Mesothelial cell of epicardium (in vitro differentiated cells): ENCODE measurements around the gene SMARCE1. TPM values are rescaled to one million over a fixed set of nuclear protein-coding genes. Genes with fewer than 3 reads are reported as not detected.

Experiments
- DNase-seq, 2 experiments: peaks; one replicate each; pipeline ENCODE4 v3.0.0; 2021; ENCODE audit warnings: low spot score in 2 of 2; ENCODE audit not compliant: unreplicated experiment in 2 of 2
- H3K27ac Mint-ChIP-seq: 2 replicates; pipeline ENCODE4 v1.8.0; 2021; ENCODE audit warnings: mixed read lengths
- H3K27me3 Mint-ChIP-seq: 2 replicates; pipeline ENCODE4 v1.8.0; 2021; ENCODE audit warnings: low read depth, mixed read lengths
- H3K36me3 Mint-ChIP-seq: 2 replicates; pipeline ENCODE4 v1.8.0; 2021; ENCODE audit warnings: mixed read lengths
- H3K4me1 Mint-ChIP-seq: 2 replicates; pipeline ENCODE4 v1.8.0; 2021; ENCODE audit warnings: mixed read lengths
- H3K4me3 Mint-ChIP-seq: 2 replicates; pipeline ENCODE4 v1.8.0; 2021; ENCODE audit warnings: mild to moderate bottlenecking, moderate library complexity, mixed read lengths
- H3K9me3 Mint-ChIP-seq: 2 replicates; pipeline ENCODE4 v1.8.0; 2021; ENCODE audit warnings: mixed read lengths
- CTCF ChIP-seq: fragments of 200-600 bp; sonication (generic); IDR thresholded peaks from one replicate; pipeline ENCODE4 v1.5.0; 2021; ENCODE audit warnings: antibody characterized with exemption; ENCODE audit not compliant: unreplicated experiment
- total RNA-seq: library from RNA; stranded (reverse); gene quantifications from 3 replicates; pipeline ENCODE4 v1.2.1, GENCODE V29; 2021

The SMARCE1 gene
- total RNA-seq, 1 donor from 2014 or later: 163 TPM

- no peaks in the 10 kb centered on the region for H3K4me1 Mint-ChIP-seq
- H3K27me3 Mint-ChIP-seq: peaks cover 30% of the 10 kb centered on the region
- no peak overlapping the region for H3K4me3 Mint-ChIP-seq
- peaks cover 31% of the 10 kb centered on the region for H3K9me3 Mint-ChIP-seq
- TF ChIP-seq CTCF: no peak
- H3K36me3 Mint-ChIP-seq: no peaks in the 10 kb centered on the region
- DNase-seq: no peak
- no peak overlapping the region for H3K27ac Mint-ChIP-seq
Observed at GRCh38 chr17:40582328-40582901, 65.2 kb downstream of the SMARCE1 start.

GRCh38 chr17:40580140-40580539 lies 67.5 kb downstream of the SMARCE1 start:
- Mint-ChIP-seq H3K4me1 (no peaks in the 10 kb centered on the region), H3K36me3 (no peaks in the 10 kb centered on the region), H3K9me3 (peaks cover 22% of the 10 kb centered on the region), H3K27ac (no peak overlapping the region), H3K4me3 (no peak overlapping the region), H3K27me3 (peaks cover 22% of the 10 kb centered on the region)
- DNase-seq: no peak
- TF ChIP-seq CTCF: no peak

GRCh38 chr17:40579471-40579870 lies 68.1 kb downstream of the SMARCE1 start:
- peaks cover 17% of the 10 kb centered on the region for H3K27me3 Mint-ChIP-seq
- H3K36me3 Mint-ChIP-seq: no peaks in the 10 kb centered on the region
- no peak for TF ChIP-seq CTCF
- peaks cover 22% of the 10 kb centered on the region for H3K9me3 Mint-ChIP-seq
- no peaks in the 10 kb centered on the region for H3K4me1 Mint-ChIP-seq
- H3K4me3 Mint-ChIP-seq: no peak overlapping the region
- no peak for DNase-seq
- H3K27ac Mint-ChIP-seq: no peak overlapping the region

- H3K27ac Mint-ChIP-seq: no peak overlapping the region
- no peak for TF ChIP-seq CTCF
- no peaks in the 10 kb centered on the region for H3K36me3 Mint-ChIP-seq
- H3K4me3 Mint-ChIP-seq: no peak overlapping the region
- peaks cover 9% of the 10 kb centered on the region for H3K27me3 Mint-ChIP-seq
- no peaks in the 10 kb centered on the region for H3K4me1 Mint-ChIP-seq
- H3K9me3 Mint-ChIP-seq: peaks cover 16% of the 10 kb centered on the region
- DNase-seq: no peak
Observed at GRCh38 chr17:40577611-40578065, 70.0 kb downstream of the SMARCE1 start.

- peaks cover 15% of the 10 kb centered on the region for H3K27me3 Mint-ChIP-seq
- no peak for DNase-seq
- TF ChIP-seq CTCF: no peak
- peaks cover 23% of the 10 kb centered on the region for H3K9me3 Mint-ChIP-seq
- H3K4me3 Mint-ChIP-seq: no peak overlapping the region
- no peaks in the 10 kb centered on the region for H3K4me1 Mint-ChIP-seq
- no peaks in the 10 kb centered on the region for H3K36me3 Mint-ChIP-seq
- no peak overlapping the region for H3K27ac Mint-ChIP-seq
Observed at GRCh38 chr17:40576113-40576740, 71.4 kb downstream of the SMARCE1 start.

Other genes starting within 250 kb of the SMARCE1 start
- 79.4 to 91.0 TPM (median 85.3 TPM) in 3 replicates for gene TOP2A, start 229.9 kb downstream of the SMARCE1 start, total RNA-seq
- 106 to 111 TPM (median 108 TPM) in 3 replicates for gene IGFBP4, start 204.4 kb downstream of the SMARCE1 start, total RNA-seq
- gene TNS4, start 146.2 kb downstream of the SMARCE1 start, total RNA-seq: 0.07 TPM in 1 of 3 replicates, not detected in the others
- 0.09 TPM in 1 of 3 replicates, not detected in the others for gene CCR7, start 82.3 kb downstream of the SMARCE1 start, total RNA-seq
- not detected in 3 replicates for gene KRT222, start 17.4 kb upstream of the SMARCE1 start, total RNA-seq
- not detected in 3 replicates for gene KRT24, start 55.9 kb upstream of the SMARCE1 start, total RNA-seq
- gene KRT25, start 107.5 kb upstream of the SMARCE1 start, total RNA-seq: not detected in 3 replicates
- not detected in 3 replicates for gene KRT26, start 124.4 kb upstream of the SMARCE1 start, total RNA-seq
- gene KRT27, start 134.7 kb upstream of the SMARCE1 start, total RNA-seq: not detected in 3 replicates
- gene KRT28, start 152.1 kb upstream of the SMARCE1 start, total RNA-seq: not detected in 3 replicates
- 39.0 to 43.6 TPM (median 39.5 TPM) in 3 replicates for gene KRT10, start 174.8 kb upstream of the SMARCE1 start, total RNA-seq
- gene KRT12, start 219.4 kb upstream of the SMARCE1 start, total RNA-seq: not detected in 3 replicates
- not detected in 3 replicates for gene KRT20, start 237.4 kb upstream of the SMARCE1 start, total RNA-seq